Measurements from ENCODE around the gene PSEN2. TPM values are rescaled to one million over a fixed set of nuclear protein-coding genes. Genes with fewer than 3 reads are reported as not detected.

The PSEN2 gene
- total RNA-seq, 1 experiment from 2014 or later: 17.4 TPM

- Histone ChIP-seq H2BK15ac (ENCODE audit: low read depth, low read length) (no peak overlapping the region), H2AK5ac (ENCODE audit: insufficient read length, low read length) (no peak overlapping the region), H3K79me1 (ENCODE audit: insufficient read depth, low read depth, low read length, poor library complexity, severe bottlenecking) (no peaks in the 10 kb centered on the region), H4K20me1 (ENCODE audit: control insufficient read depth, insufficient read depth, insufficient read length) (no peaks in the 10 kb centered on the region), H3T11ph (ENCODE audit: low read length) (no peak overlapping the region), H2BK120ac (ENCODE audit: low read depth, low read length, poor library complexity, severe bottlenecking) (no peak overlapping the region), H3K23me2 (ENCODE audit: insufficient read length, low read depth, low read length, poor library complexity, severe bottlenecking) (no peaks in the 10 kb centered on the region), H3K9me3 (ENCODE audit: control insufficient read depth, low read depth, low read length) (no peaks in the 10 kb centered on the region), H2BK20ac (ENCODE audit: low read depth, low read length, poor library complexity, severe bottlenecking) (no peak overlapping the region), H3K4ac (ENCODE audit: low read depth, low read length) (no peak overlapping the region), H4K91ac (ENCODE audit: insufficient read length, low read depth, low read length) (no peak overlapping the region), H2AFZ (ENCODE audit: low read length) (no peak overlapping the region), H3K27me3 (ENCODE audit: insufficient read depth, low read length) (no peaks in the 10 kb centered on the region), H3K56ac (ENCODE audit: insufficient read length, low read depth, low read length) (no peak overlapping the region), H3K27ac (ENCODE audit: insufficient read length, low read depth, low read length) (no peak overlapping the region), H3K18ac (ENCODE audit: insufficient read length, low read depth, low read length) (no peak overlapping the region), H3K79me2 (ENCODE audit: insufficient read depth, low read length) (no peaks in the 10 kb centered on the region), H4K8ac (replicated peaks; ENCODE audit: insufficient read length, low read depth, low read length) (no peak overlapping the region), H2BK12ac (ENCODE audit: insufficient read length, low read depth, low read length) (no peak overlapping the region), H3K4me2 (ENCODE audit: insufficient read depth, insufficient read length, low read length) (no peak overlapping the region), H2BK5ac (ENCODE audit: insufficient read length, low read length) (no peak overlapping the region), H3K23ac (ENCODE audit: insufficient read length, low read depth, low read length) (no peak overlapping the region), H3K9ac (ENCODE audit: extremely low read depth, insufficient read length, low read length) (no peak overlapping the region), H4K5ac (ENCODE audit: insufficient read length, low read depth, low read length) (no peak overlapping the region), H3K4me1 (ENCODE audit: insufficient read depth, low read length) (no peaks in the 10 kb centered on the region), H3K14ac (ENCODE audit: insufficient read depth, low read length) (no peak overlapping the region; the same call in 1 of the 2 replicates)
- Mint-ChIP-seq H3K36me3 (ENCODE audit: insufficient read depth in 1 of 3, low read depth in 3 of 3) (peaks cover 16 to 73% (median 53%) of the 10 kb centered on the region in 3 experiments; a peak in 6 of 7 replicates), H3K9me3 (no peaks in the 10 kb centered on the region), H3K27me3 (ENCODE audit: low read depth) (no peaks in the 10 kb centered on the region), H3K4me1 (no peaks in the 10 kb centered on the region), H3K27ac (peak overlapping the region in 2 of 3 experiments; percentile 5 to 86; a peak in 4 of 7 replicates), H3K4me3 (no peak overlapping the region)
- no peak for TF ChIP-seq CTCF (conservative IDR thresholded peaks at IDR 0.05)
- DNase-seq: no peak
- no CpG with 5 or more reads among the region's 22 CpGs for WGBS (ENCODE audit: extremely low coverage, insufficient read length, low lambda C conversion rate)
These were observed 20.1 kb downstream of the PSEN2 start for GRCh38 chr1:226890331-226891108.
